Activated CD4-positive, alpha-beta T cell treated with anti-CD3 and anti-CD28 coated beads, Interleukin-2, amount 50 U/mL, for 48 hours (primary cell): ENCODE data around the gene CENATAC.
A peak's percentile ranks its signal among the peaks of the same experiment; 100 is the strongest.
"Not testable (repeated sequence)": the region's sequence is repeated elsewhere in the genome, so short reads cannot be mapped to it uniquely, and the experiment has no call there.

Experiments used
- DNase-seq, 2 experiments: peaks; one replicate each; pipeline ENCODE4 v3.0.0-alpha.2; 2020

The CENATAC gene

DNA sequence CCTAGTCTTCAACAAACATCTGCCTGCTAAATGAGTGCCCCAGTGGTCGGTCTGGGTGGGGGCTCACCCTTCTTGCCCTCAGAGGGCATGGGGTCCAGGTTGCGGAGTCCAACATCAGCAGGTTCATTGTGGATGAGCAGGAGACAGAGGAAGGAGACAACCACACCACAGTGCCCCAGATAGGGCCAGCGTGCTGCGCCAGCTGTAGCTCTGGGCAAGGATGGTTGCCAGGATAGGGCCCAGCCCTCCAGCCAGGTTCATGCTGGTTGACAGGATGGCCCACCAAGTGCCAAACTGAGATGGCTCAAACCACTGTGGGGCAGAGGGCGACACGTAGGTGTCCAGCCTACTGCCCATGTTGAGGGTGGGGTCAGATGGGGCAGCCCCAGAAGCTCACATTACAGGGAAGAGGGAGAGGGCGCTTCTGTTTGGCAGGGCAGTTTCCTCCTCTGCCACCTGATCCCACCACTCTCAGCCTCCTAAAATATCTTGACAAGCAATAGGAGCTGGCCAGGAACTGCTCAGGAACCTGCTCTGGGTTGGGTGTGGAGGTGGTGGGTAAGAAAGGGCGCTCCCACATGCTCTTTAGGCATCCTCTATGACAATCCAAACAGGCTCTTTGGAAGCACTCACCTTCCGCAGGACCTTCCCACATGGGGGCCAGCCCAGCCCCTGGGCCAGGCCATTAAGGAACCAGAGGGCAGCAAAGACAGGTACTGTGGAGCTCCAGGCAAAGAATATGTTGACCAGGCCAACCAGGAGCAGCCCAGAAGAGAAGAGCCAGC is 29.8 kb downstream of the CENATAC start:
- DNase-seq = no peak

- DNase-seq = no peak
These were observed 30.6 kb downstream of the CENATAC start for GRCh38 chr11:119028346-119029068.

- no peak for DNase-seq
These were observed 31.1 kb downstream of the CENATAC start for GRCh38 chr11:119029069-119029339.

DNA sequence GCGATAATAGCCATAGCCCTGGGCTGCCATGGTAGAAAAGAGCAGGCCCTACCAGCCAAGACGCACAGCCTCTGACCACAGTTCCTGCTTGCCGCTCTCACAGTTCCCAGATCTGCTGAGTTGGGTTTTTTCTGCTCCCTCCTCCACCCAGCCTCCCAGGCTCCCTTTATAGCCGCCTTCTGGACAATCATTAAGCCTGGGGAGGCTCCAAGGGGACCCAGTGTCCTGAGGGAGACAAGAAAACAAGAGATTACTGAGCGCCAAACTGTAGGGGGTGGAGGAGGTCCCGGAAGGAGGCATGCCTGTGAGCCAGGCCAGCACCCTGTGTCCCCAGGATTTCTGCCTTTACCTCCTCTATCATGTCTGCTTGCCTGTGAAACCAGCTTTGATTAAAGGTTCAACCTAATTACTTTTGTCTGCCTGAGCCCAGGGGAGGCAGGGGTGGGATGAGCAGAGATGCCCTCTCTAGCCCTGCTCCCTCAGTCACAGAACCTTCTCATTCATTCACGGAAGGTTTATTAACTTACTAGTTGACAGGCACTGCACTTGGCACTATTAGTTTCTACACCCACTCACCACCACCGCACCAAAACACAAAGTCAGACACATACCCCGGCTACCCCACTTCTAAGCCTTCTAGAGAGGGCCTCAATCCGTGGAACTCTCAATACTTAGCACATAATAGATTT is 31.5 kb downstream of the CENATAC start:
- peak; percentile 44 to 56 for DNase-seq

DNA sequence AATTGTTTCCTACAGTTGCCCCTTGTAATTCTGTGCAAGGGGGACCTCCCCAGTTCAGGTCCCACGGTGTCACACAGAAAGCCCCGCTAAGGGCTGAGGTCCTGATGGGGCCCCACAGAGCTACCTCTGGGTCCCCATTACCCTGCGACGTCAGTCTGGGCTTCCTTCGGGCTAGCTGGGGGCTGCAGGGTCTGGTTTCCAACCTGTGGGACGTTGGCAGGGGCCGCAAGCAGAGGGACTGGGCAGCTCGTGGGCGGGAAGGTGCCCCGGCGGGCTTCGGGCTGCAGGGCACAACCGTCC is 32.0 kb downstream of the CENATAC start:
- no peak for DNase-seq

- peak; percentile 99 for DNase-seq
These were observed 32.5 kb downstream of the CENATAC start, which contains the start of gene SLC37A4 for GRCh38 chr11:119030329-119031047. SLC37A4 (minus strand) TSS chr11:119030877.

DNA sequence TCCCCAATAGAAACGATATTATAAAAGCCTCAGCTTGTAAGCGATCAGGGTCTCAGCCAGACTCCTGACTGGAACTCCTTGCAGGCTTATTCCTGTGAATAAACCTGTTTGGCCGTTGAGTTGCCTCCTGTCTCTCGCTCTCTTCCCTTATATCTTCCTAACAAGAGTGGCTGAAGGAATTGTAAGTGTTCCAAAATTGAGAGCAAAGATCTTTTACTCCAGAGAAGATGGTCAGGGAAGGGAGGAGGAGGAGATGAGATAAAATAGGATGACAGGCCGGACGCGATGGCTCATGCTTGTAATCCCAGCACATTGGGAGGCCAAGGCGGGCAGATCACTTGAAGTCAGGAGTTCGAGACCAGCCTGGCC is 34.0 kb downstream of the CENATAC start:
- DNase-seq = no peak

- DNase-seq = not testable (repeated sequence)
These were observed 35.5 kb downstream of the CENATAC start for GRCh38 chr11:119033421-119033820.

DNA sequence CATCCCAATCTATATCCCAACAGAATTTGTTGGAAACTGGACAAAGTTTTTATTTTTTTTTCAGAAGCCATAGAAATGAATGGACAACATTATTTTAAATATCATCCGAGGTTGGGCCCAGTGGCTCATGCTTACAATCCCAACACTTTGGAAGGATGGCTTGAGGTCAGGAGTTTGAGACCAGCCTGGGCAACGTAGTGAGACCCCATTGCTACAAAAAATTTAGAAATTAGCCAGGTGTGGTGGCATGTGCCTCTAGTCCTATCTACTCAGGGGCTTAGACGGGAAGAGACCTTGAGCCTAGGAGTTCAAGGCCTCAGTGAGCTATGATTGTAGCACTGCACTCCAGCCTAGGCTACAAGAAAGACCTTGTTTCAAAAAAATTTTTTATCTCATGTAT is 36.9 kb downstream of the CENATAC start:
- no peak for DNase-seq

- DNase-seq = no peak
These were observed 40.9 kb downstream of the CENATAC start for GRCh38 chr11:119038884-119039283.

GRCh38 chr11:119039471-119039870 is 41.5 kb downstream of the CENATAC start:
- not testable (repeated sequence) for DNase-seq

GRCh38 chr11:119041821-119042514 is 44.0 kb downstream of the CENATAC start:
- no peak for DNase-seq

DNA sequence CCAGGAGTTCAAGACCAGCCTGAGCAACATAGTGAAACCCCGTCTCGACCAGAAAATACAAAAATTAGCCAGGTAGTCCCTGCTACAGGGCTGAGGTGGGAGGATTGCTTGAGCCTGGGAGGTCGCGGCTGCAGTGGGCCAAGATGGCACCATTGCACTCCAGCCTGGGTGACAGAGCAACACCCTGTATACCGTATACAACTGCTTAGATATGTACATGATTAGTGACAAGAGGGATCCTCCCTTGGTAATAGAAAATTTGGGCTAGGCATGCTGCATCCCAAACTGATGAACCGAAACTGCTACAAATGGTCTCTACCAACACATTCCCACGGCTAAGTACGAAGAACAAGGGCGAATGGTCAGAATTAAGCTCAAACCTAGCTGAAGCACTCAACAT is 45.0 kb downstream of the CENATAC start:
- DNase-seq = no peak

GRCh38 chr11:119044708-119045107 is 46.8 kb downstream of the CENATAC start:
- DNase-seq = no peak

DNA sequence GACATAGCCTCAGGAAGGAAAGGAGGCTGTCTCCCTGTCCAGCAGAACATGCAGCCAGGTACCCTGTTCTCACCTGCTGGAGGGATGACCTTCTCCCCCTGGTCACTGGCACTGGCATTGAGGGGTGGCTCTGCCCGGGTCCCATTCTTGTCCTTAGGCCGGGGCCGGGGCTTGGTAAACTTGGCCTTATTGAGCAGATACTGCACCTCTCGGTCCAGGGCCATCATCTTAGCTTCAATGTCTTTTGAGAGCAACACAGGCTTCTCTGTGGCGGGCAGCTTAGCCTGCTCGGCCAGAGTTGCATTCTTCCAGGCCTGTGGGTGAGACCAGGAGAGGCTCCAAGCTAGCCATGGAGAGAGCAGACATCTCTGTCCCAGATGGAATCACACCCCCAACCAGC is 48.6 kb downstream of the CENATAC start:
- no peak for DNase-seq

- DNase-seq = peak in 1 of 2 experiments; percentile 14
These were observed 49.3 kb downstream of the CENATAC start for GRCh38 chr11:119047205-119047604.

DNA sequence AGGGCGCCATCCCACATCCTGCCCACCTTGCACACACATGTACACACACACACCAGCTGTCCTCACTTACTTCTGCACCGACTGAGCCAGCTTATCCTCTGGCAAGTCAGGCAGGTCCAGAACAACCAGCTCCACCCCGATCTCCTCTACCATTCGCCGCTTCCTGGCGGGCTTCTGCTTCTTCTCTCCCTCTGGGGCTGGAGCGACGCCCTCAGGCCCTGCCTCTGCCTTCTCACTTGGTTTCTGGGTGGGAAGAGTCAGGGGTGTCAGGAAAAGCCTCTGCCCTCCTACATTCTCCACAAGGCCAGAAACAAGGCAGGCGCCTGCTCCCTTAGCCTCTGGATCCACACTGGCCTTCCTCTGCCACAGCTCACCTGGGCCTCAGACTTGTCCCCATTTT is 50.7 kb downstream of the CENATAC start:
- DNase-seq = no peak

- no peak for DNase-seq
These were observed 51.1 kb downstream of the CENATAC start for GRCh38 chr11:119049081-119049480.

GRCh38 chr11:119051440-119052162 is 53.7 kb downstream of the CENATAC start:
- DNase-seq = peak; percentile 28 to 38

GRCh38 chr11:119052163-119052814 is 54.4 kb downstream of the CENATAC start:
- no peak for DNase-seq

GRCh38 chr11:119054418-119054817 is 56.5 kb downstream of the CENATAC start:
- no peak for DNase-seq

- peak in 1 of 2 experiments; percentile 12 for DNase-seq
These were observed 58.0 kb downstream of the CENATAC start for GRCh38 chr11:119055901-119056300.
